ENCODE measurements around the gene RAD51AP1.
"Not testable (repeated sequence)": the region's sequence is repeated elsewhere in the genome, so short reads cannot be mapped to it uniquely, and the experiment has no call there.

RAD51AP1 gene, protein sequence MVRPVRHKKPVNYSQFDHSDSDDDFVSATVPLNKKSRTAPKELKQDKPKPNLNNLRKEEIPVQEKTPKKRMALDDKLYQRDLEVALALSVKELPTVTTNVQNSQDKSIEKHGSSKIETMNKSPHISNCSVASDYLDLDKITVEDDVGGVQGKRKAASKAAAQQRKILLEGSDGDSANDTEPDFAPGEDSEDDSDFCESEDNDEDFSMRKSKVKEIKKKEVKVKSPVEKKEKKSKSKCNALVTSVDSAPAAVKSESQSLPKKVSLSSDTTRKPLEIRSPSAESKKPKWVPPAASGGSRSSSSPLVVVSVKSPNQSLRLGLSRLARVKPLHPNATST

DNA sequence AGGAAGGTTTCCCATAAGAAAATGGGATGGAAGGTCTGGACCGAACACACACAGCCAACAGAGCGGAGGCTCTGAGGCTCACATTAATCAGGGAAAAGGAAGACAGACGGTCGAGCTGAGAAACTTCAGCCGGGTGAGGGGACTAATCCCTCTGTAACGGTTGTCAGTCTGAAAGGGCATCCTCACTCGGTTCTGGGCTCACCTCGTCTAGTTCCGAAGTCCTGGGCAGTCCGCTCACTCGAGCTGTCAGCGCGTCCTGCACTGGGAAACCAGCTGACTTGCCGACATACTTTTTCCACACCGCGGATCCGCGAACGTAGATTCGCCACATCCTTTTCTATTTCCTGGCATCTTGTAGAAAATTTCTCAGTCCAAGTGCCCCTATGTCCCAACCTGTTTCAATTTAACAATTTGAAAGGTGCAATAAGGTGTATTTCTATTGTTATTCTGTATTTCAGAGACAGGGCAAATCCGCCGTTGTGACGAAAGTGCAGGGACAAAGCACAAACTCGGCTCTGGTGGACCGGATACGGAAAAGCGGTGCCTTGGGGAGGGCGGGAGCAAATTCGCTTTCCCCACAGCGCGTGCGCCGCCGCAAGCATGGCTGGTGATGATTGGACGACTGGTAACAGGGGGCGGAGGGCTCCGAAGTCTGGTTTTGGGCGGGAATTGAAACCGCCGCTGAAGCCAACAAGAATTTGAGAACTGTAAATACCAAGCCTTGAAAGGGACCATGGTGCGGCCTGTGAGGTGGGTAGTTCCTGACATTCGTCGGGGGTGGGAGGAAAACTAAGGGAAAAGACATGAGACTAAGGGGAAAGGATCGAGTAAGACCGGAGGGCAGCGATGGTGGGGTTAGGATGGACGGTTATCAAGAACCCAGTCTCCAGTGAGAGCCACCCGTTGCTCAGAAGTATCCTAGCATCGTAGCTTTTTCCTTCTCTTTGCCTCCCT lies at the start of gene RAD51AP1:
TSS of gene RAD51AP1 (plus strand) at position 684 of the 954 bp plus-strand sequence. CDS start at position 734, 50 bp downstream.
- peak; percentile 92 for DNase-seq

- no peak for DNase-seq
These were observed 49.1 kb upstream of the RAD51AP1 start for GRCh38 chr12:4489556-4489955.

GRCh38 chr12:4490973-4491372 lies 47.7 kb upstream of the RAD51AP1 start:
- DNase-seq, result no peak

DNA sequence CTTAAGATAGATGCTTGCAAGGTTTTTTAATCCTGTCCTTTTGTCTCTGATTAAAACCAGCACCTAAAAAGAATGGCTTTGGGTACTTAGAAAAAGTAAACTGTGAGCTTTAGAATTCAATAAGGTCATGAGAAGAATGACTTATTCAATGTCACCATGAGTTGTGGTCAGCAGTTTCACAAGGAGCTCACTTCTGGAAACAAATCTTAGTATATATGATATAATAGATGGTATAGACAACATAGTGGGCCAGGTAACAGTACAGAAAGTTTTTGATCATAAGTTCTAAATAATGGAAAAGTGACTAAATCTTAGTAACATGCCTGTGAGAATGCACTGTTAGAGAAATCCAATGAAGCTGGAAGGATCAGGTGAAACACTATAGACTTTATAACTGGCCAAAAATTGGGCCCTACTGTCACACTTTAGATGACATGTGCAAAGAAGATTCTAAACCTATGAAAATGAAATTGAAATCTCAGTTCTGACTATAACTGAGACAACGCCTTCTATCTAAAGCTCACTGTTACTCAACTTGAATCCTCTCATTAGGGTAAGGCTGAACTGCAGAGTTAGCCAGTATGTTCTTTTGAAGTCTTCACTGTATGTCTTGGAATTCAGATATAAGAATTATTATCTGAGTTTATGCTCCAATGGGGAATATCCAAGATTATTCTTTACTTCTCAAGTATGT lies 42.4 kb upstream of the RAD51AP1 start:
- DNase-seq, result no peak

GRCh38 chr12:4499186-4499585 lies 39.5 kb upstream of the RAD51AP1 start:
- DNase-seq, result no peak

- no peak for DNase-seq
These were observed 33.2 kb upstream of the RAD51AP1 start for GRCh38 chr12:4505376-4505986.

DNA sequence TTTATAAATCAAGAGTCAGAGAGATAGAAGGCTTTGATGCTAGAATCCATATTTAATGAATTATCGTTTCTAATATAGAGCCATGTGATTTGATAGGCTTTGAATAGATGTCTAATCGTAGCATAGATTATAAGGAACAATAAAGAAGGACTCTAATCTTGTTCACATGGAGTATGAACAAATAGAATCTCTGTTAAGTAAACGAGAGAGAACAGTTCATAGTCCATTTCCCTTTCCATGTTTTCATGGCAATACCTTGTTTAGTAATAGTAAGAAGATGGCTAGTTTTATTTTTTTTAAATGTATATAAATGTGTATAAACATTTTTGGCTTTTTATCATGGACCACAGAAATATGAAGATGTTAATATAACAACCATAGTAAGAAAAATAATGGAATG lies 32.3 kb upstream of the RAD51AP1 start:
- no peak for DNase-seq

GRCh38 chr12:4506870-4507269 lies 31.8 kb upstream of the RAD51AP1 start:
- no peak for DNase-seq

DNA sequence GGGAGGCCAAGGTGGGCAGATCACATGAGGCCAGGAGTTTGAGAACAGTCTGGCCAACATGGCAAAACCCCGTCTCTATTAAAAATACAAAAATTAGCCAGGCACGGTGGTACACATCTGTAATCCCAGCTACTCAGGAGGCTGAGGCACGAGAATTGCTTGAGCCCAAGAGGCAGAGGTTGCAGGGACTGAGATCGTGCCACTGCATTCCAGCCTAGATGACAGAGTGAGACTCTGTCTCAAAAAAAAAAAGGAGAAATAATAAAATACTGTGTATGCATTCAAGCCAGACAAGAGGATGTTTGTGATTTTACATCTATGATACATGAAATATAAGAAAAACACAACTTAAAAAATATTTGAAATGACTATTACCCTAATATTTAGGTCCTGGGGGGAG lies 30.2 kb upstream of the RAD51AP1 start:
- not testable (repeated sequence) for DNase-seq

DNA sequence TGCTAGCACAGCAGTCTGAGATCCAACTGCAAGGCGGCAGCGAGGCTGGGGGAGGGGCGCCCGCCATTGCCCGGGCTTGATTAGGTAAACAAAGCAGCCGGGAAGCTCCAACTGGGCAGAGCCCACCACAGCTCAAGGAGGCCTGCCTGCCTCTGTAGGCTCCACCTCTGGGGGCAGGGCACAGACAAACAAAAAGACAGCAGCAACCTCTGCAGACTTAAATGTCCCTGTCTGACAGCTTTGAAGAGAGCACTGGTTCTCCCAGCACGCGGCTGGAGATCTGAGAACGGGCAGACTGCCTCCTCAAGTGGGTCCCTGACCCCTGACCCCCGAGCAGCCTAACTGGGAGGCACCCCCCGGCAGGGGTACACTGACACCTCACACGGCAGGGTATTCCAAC lies 29.4 kb upstream of the RAD51AP1 start:
- not testable (repeated sequence) for DNase-seq

DNA sequence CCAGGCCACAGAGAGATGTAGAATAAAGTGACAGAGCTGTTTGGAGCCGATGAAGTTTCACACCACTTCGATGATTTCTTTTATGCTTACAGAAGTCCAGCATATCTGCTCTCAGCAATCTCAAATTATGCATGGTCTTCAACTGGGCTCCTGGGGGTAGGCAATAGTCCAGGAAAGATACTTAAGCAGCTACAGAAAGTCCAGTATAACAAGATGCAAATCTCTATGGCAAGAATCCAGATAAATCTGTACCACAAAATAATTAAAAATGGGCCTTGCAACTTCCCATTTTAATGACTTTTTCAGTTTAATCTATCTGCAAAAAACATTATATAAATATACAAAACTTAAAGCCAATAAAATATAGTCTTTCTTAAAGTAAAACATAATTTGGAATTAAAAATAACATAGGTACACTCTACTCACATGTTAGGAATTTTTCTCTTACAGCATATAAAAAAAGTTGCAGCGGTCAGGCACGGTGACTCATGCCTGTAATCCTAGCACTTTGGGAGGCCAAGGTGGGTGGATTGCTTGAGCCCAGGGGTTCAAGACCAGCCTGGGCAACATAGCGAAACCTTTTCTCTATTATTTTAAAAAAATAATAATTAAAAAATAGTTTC lies 20.5 kb upstream of the RAD51AP1 start:
- DNase-seq, result no peak

- not testable (repeated sequence) for DNase-seq
These were observed 15.2 kb upstream of the RAD51AP1 start for GRCh38 chr12:4523443-4523842.

DNA sequence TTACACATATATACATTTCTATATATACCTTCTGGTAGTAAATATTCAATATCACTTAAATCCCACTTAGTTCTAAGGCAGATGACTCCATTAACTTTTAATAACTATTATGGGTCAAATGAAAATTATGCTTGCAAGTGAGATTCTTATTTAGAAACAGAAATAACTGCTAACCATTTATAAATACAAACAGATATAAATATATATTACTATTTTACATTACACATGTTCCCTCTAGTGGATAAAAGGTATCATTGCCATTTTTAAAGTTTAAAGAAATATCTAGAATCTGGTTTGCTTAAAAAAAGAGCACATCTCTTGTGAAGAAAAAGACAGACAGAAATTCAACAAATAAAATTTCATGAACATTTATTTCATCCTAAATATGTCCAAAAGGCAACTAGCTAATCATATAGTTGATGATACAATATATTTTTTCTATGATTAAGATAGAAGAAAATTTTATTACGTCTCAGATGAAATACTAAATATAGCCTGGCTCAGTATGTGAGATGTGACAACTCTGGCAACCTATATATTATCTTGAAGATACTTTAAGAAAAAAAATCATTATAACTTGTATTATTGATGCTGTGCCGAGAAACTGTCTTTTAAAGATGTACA lies 11.7 kb upstream of the RAD51AP1 start:
- no peak for DNase-seq

DNA sequence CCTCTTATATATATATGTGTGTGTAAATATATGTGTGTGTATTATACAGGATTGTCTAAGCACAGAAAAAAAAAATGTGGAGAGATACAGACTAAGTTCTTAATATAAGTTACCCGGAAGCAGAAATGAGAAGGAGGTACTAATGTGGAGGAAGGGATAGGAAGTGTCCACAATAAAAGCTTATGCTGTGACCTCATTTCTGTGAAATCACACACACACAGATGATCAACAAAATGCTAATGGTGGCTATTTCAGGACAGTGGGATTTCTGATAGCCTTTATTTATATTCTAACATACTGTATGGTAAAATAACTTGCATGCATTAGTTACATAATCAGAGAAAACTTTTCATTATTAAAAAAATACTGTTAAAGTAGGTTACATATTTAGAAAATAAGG lies 8.5 kb upstream of the RAD51AP1 start:
- no peak for DNase-seq

- DNase-seq, result no peak
These were observed 7.6 kb upstream of the RAD51AP1 start for GRCh38 chr12:4530982-4531586.

GRCh38 chr12:4535092-4535491 lies 3.6 kb upstream of the RAD51AP1 start:
- no peak for DNase-seq

DNA sequence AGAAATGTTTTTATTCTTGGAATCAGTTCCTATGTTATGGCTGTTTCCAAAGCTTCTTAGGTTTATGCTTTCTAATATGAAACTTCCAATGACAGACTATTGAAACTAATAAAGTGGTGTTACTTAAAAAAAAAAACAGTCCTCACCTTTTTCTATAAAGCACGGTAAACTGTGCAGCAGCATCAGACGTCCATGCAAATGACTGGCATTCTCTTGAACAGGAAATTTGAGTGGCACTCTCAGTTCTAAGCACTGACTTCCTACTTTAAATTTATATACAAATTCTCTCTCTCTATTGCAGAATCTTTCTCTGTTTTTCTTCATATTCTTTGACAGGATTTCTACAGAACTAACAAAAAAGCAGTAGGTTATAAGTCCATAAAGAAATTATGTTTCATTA lies 2.8 kb upstream of the RAD51AP1 start:
- no peak for DNase-seq

DNA sequence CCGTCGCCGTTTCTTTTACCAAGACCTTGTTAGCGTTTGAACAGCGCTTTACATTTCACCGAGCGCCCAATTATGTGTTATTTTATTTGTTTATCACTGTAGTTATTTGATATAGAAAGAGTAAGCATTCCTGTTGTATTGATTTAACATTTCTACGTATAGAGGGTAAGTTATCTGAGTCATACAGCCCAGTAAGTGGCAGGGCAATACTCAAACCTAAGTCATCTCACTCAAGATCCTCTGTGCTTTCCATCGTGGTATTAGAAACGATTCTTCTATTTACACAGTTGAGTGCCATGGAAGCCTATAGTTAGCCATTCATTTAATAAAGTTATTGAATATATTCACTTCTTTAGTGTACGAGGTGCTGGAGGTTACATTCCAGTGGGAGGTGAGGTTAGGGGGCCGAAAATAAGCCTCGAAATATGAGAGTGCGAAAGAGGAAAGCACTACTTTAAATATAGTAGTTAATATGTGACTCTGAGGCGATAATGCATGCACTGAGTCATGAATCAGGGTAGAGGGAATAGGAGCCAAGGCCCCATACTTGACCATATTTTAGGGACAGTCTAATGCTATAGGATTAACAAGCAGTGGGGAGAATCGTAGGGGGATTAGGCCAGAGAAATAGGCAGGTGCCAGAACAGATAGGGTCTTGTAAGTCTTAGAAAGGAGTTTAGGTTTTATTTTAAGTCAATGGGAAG lies 629 bp downstream of the RAD51AP1 start:
- DNase-seq, result no peak

- no peak for DNase-seq
These were observed 1.5 kb downstream of the RAD51AP1 start for GRCh38 chr12:4540170-4540569.

DNA sequence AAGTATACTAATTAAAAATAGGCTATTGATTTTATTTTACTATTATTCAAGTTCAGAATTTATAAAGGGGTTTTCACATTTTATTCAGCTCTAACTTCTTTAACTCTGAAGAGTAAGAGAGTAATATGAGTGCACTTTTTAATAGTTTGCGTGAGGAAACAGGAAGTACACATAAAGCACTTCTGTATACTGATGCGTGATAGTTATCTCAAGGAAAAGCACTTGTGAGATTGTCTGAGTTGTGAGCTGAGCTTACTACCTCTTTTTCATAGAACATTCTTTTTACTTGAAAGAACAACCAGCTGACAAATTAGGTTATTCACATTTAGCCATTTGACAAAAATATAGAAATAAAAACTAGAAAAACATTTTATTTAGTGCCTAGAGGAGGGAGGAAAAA lies 1.9 kb downstream of the RAD51AP1 start:
- no peak for DNase-seq

DNA sequence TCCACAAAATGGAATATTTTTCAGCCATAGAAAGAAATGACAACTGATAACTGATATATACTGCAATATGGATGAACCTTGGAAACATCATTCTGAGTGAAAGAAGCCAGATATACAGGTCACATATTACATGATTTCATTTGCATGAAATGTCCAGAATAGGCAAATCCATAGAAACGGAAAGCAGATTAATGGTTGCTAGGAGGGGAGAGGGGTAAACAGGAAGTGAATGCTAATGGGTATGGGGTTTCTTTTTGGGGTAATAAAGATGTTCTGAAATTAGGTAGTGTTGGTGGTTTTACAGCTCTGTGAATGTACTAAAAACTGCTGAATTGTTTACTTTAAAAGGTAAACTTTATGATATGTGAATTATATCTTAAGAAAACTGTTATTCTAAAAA lies 6.5 kb downstream of the RAD51AP1 start:
- DNase-seq, result no peak

Data from DMS79 (cell line).